ENCODE data around the gene TAF1D. TPM values are rescaled to one million over a fixed set of nuclear protein-coding genes. Genes with fewer than 3 reads are reported as not detected.

TAF1D gene
- total RNA-seq, 4 donors from 2014 or later, result 106 to 281 (median 127) TPM

DNA sequence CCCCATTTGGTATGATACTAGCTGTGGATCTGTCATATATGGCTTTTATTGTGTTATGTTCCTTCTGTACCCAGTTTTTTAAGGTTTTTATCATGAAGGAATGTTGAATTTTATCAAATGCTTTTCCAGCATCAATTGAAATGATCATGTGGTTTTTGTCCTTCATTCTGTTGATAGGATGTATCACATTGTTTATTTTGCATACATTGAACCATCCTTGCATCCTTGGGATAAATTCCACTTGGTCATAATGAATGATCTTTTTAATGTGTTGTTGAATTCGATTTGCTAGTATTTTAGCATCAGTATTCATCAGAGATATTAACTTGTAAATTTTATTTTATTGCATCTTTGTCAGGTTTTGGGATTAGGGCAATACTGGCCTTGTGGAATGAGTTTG is 31.1 kb downstream of the TAF1D start:
- TF ChIP-seq, protein P1, sequence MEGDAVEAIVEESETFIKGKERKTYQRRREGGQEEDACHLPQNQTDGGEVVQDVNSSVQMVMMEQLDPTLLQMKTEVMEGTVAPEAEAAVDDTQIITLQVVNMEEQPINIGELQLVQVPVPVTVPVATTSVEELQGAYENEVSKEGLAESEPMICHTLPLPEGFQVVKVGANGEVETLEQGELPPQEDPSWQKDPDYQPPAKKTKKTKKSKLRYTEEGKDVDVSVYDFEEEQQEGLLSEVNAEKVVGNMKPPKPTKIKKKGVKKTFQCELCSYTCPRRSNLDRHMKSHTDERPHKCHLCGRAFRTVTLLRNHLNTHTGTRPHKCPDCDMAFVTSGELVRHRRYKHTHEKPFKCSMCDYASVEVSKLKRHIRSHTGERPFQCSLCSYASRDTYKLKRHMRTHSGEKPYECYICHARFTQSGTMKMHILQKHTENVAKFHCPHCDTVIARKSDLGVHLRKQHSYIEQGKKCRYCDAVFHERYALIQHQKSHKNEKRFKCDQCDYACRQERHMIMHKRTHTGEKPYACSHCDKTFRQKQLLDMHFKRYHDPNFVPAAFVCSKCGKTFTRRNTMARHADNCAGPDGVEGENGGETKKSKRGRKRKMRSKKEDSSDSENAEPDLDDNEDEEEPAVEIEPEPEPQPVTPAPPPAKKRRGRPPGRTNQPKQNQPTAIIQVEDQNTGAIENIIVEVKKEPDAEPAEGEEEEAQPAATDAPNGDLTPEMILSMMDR (IDR thresholded peaks at IDR 0.05), result no peak
- no peak for DNase-seq (ENCODE audit: low spot score)
- no peak for ATAC-seq (ENCODE audit: low FRiP score)

DNA sequence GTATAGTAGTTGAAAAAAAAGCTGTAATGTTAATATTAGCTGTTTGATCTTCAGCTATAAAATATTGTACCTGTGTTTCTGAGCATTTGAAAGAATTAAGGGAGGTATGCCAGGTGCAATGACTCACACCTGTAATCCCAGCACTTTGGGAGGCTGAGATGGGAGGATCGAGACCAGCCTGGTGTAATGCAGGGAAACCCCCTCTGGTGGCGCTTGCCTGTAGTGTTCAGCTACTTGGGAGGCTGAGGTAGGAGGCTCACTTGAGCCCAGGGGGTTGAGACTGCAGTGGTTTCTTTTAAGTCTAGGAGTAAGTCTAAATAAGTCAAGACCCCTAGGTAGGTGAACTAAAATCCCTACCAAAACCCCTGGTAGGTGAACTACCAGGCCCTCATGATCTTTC is 37.1 kb downstream of the TAF1D start:
- DNase-seq (ENCODE audit: low spot score), result no peak
- no peak for ATAC-seq (ENCODE audit: low FRiP score)
- TF ChIP-seq, protein P1 (IDR thresholded peaks at IDR 0.05), result no peak

DNA sequence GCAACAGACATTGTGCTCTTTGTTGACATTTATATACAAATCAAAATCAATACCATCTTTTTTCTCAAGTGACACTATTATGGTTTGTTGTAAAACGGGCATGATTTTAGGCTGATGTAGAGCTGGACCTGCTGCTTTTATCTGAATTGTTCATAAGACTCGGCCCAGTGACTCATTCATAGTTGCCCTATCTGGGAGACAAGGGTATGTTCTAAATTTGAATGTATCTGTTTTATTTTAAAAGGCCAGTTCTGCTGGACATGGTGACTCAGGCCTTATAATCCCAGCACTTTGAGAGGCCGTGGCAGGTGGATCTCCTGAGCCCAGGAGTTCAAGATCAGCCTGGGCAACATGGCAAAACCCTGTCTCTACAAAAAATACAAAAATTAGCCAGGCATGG is 40.5 kb downstream of the TAF1D start:
- no peak for DNase-seq (ENCODE audit: low spot score)
- TF ChIP-seq, protein P1 (IDR thresholded peaks at IDR 0.05), result no peak
- ATAC-seq (ENCODE audit: low FRiP score), result no peak

DNA sequence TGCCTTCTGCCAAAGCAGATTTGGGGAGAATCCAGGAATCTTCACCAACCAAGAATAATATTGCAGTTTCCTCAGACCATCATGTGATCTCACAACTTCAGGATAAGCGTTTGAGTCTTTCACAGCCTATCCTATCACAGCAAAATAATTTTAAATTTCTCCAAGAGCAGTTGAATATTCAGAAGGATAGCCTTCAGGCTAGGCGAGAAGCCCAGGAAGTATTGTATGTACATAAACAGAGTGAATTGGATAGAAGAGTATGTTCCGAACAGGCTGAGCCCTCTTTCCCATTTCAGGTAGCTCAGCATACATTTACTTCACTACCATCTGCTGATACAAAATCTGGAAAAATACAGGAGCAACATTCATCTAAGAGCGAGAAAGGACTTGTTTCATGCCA is 43.7 kb downstream of the TAF1D start:
- TF ChIP-seq, protein P1 (IDR thresholded peaks at IDR 0.05), result no peak
- no peak for ATAC-seq (ENCODE audit: low FRiP score)
- DNase-seq (ENCODE audit: low spot score), result no peak

DNA sequence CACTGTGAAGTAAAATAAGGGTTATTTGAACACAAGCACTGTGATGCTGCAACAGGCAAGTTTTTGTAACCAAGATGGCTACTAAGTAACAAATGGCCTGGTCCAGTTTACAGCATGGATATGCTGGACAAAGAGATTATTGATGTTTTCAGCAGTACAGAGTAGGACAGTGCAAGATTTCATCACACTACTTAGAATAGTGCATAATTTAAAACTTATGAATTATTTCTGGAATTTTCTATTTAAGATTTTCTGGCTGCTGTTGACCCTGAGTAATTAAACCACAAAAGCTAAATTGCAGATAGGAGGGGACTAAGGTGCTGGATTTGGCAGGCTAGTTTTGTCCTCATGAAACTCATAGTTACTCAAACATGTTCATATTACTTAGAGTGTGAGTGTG is 46.7 kb downstream of the TAF1D start:
- ATAC-seq (ENCODE audit: low FRiP score) (no peak), DNase-seq (ENCODE audit: low spot score) (no peak)
- TF ChIP-seq, protein P1 (IDR thresholded peaks at IDR 0.05), result no peak

DNA sequence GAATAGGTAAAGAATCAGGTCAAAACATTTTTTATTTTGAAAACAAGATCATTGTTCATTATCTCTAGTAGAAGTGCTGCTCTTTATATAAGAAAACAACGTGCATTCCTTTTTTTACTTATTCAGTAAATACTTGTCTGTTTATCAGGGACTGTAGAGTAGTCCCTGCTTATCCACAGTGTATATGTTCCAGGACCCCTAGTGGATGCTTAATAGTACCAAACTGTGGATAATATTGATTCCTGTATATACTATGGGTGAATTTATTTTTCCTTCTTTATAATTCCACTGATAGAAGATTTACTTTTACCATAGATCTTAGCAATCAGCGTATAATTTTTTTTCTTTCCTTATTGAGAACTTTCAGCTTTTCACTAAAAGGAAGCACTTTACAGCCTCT is 47.2 kb downstream of the TAF1D start:
- ATAC-seq (ENCODE audit: low FRiP score), result no peak
- no peak for DNase-seq (ENCODE audit: low spot score)
- TF ChIP-seq, protein P1 (IDR thresholded peaks at IDR 0.05), result no peak

DNA sequence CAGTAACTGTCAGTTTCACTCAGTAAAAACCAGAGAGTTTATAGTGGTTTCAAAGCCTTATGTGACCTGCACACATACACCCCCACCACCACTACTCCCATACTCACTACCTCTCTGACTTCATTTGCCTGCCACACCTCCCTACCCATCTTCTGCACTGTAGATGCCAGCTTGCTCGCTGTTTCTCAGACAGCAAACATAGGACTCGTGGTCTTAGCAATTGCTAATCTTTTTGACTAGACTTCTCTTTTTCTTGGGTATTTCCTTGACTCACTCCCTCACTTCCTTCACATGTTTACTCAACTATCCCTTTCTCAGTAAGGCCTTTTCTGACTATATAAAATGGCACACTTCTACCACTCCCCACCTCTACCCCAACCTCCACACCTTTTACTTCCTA is 52.1 kb downstream of the TAF1D start:
- ATAC-seq (ENCODE audit: low FRiP score), result no peak
- TF ChIP-seq, protein P1 (IDR thresholded peaks at IDR 0.05), result no peak
- no peak for DNase-seq (ENCODE audit: low spot score)

All from omental fat pad (tissue), 4 donors.